ENCODE results near the gene SPX.

Gene SPX

DNA sequence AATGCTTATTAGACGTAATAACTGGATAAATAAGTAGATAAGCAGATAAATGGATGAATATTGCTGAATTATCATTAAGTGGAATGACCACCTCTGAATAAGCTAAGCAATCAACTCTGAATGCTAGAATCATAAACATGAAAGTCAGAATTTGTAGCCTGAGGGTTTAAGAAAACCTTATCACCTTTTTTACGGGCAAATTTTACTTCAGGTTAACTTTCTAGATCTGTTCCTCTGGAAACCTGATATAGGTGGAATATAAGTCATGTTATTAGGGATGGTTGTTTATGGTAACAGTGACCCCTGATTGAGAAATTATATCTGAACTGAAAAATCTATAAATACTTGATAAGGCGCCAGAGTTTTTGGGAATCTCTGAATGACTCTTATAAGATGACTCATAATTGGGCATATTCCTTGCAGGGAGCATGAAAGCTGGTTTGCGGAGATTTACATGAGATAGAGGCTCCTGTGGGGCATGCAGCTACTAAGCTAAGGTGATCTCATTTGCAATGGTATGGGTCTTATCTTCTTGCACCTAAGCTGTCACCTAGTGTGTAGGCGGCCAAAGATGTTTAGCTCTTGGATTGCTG is 12.1 kb downstream of the SPX start:
- no peak for DNase-seq (ENCODE audit: low read depth, low spot score)

- no peak for DNase-seq (ENCODE audit: low read depth, low spot score)
Measured at GRCh38 chr12:21539797-21540196, 13.7 kb downstream of the SPX start.

DNA sequence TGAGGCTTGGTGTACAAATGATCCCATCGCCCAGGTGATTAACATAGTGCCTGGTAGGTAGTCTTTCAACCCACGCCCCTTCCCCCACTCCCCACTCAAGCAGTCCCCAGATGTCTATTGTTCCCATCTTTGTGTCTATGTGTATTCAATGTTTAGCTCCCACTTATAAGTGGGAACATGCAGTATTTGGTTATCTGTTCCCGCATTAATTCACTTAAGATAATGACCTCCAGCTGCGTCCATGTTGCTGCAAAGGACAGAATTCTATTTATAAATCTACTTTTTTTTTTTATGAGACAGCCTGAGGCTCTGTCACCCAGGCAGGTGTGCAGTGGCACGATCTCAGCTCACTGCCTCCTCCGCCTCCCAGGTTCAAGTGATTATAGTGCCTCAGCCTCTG is 15.7 kb downstream of the SPX start:
- no peak for DNase-seq (ENCODE audit: low read depth, low spot score)

DNA sequence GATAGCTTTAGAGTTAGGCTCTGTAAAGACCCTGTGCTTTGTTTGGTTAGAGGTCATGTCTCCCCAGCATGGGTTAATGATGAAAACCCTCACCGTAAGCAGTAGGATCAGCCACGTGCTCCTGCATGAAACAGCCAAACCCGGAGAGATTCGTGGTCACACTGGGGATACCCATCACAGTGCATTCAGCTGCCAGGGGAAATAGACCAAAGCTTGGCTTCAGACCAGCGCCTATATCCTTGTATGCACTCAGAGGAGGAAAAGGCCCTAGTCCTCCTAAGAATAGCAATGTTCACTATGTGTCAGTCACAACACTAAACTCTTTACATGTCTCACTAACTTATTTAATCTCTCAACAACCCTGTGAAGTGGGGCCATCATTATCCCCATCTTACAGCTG is 16.3 kb downstream of the SPX start:
- no peak for DNase-seq (ENCODE audit: low read depth, low spot score)

- DNase-seq (ENCODE audit: low read depth, low spot score), result no peak
Measured at GRCh38 chr12:21543151-21543550, 17.1 kb downstream of the SPX start.

DNA sequence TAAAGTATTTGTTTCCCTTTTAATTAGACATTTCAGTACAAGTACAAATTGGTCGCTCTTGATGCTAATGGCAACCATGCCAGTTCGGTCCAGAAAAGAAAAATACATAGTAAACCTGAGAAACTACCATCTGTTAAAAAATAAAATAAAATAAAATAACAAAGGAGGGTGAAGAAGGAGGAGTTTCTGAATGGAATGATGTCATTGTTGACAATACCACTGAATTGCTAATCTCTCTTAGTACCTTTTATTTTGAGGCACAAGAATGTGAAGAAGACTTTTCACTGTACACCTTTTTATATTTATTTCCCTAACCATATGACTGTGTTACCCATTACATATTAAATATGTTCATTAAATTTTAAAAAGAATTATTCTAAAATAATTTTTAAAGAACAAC is 19.5 kb downstream of the SPX start:
- no peak for DNase-seq (ENCODE audit: low read depth, low spot score)

DNA sequence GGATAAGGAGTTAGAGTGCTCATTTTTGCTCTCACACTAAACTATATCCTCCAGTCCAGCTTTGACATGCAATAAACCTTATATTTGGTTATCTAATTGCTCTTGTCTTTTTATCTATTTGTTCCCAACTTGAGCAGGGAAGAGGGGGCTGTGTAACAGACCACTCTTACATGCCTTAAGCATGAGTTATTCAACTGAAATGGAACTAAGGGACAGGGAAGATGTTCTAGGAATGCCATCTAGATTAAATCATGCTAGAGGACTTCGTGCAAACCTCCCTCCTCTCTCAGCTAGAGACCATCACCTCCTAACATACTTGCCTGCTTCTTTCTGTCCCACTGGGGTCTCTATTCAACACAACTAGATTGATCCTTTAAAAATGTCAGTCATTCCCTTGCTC is 20.6 kb downstream of the SPX start:
- no peak for DNase-seq (ENCODE audit: low read depth, low spot score)

GRCh38 chr12:21547437-21547836 is 21.3 kb downstream of the SPX start:
- no peak for DNase-seq (ENCODE audit: low read depth, low spot score)

- no peak for DNase-seq (ENCODE audit: low read depth, low spot score)
Measured at GRCh38 chr12:21551841-21552465, 25.9 kb downstream of the SPX start.

- DNase-seq (ENCODE audit: low read depth, low spot score), result no peak
Measured at GRCh38 chr12:21552635-21553328, 26.7 kb downstream of the SPX start.

GRCh38 chr12:21553329-21553675 is 27.2 kb downstream of the SPX start:
- DNase-seq (ENCODE audit: low read depth, low spot score), result no peak

GRCh38 chr12:21558100-21558679 is 32.1 kb downstream of the SPX start:
- no peak for DNase-seq (ENCODE audit: low read depth, low spot score)

DNA sequence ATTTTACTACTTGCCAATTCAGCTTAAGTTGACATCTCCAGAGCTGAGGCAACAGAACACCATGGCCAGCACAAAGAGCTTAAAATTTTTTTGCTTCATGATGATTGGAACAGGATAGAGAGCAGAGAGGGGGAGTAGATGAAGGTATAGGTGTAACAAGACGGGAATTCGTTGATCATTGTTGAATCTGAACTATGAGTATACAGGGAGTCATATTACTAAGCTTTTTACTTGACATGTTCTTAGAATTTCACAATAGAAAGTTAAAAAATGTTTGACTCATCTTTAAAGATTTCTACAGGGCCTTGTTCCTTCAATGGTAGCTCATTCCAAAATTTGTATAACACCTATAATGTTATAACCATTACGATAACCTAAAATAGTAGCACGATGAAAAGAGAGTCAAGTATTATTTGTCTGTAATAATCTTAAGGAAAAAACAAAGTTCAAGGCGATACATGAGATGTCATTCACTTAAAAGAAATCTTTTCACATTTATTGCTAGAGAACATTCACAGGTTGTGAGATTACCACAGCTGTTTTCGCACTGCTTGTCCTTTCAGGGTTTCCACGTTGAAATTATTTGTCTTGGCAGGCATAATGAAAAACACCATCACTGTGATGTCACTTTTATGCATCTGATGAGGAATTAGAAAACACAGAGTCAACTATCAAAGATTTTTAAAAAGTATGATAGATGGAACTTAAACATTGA is 33.9 kb downstream of the SPX start:
- DNase-seq (ENCODE audit: low read depth, low spot score), result peak; percentile 33

DNA sequence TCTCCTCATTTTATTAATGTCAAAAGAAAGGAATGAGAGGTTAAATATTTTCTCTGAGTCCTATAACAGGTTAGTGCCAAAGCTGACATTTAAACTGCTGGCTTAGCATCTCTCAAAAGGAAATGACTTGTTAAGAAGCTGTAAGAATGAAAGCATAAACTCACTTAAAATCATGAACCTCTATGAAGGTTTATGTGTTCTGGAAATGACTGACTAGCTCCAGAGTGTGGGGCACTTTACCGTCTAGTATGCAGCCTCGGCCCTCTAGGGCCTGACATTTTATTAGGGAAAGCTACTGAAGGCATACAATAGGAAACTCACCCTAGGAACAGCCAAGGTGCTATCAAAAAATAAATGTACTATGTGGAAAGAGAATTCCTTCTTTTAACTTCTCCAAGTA is 35.1 kb downstream of the SPX start:
- no peak for DNase-seq (ENCODE audit: low read depth, low spot score)

DNA sequence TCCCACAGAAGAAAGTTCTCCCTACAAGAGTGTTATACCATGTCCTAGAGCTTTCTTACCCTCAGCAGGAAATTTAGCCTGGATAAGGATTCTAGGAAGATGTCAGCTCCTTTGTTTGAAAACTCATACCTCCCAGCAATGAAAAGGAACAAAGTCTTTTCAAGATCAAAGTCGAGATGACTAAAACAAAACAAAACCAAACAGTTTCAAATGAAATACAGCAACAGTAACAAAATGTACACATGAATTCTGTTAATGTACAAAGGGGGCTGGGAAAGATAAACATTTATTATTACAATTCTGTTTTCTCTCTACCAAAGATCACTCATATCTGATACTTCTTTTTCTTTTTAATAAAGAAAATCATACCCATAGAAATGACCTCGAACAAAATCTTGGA is 36.8 kb downstream of the SPX start:
- no peak for DNase-seq (ENCODE audit: low read depth, low spot score)

GRCh38 chr12:21566223-21566906 is 40.3 kb downstream of the SPX start:
- DNase-seq (ENCODE audit: low read depth, low spot score), result no peak

- DNase-seq (ENCODE audit: low read depth, low spot score), result no peak
Measured at GRCh38 chr12:21566907-21567394, 40.9 kb downstream of the SPX start.

DNA sequence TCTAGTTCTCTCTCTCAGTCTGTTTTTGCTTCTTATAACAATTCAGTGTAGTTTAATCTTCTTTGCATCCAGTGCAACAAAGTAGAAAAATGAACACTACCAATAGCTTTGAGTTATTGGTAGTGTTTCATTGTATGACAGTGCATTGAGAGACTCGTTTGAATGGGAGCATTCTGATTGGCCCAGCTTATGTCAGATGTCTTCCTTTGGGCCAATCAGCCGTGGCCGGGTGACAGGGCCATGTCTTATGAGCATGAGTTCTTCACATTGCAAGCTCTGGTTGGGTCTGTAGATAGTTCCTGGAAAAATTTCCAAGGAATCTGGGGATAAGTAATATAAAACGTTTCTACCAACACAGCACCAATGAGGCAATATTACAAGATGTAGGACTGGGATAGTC is 42.0 kb downstream of the SPX start:
- no peak for DNase-seq (ENCODE audit: low read depth, low spot score)

DNA sequence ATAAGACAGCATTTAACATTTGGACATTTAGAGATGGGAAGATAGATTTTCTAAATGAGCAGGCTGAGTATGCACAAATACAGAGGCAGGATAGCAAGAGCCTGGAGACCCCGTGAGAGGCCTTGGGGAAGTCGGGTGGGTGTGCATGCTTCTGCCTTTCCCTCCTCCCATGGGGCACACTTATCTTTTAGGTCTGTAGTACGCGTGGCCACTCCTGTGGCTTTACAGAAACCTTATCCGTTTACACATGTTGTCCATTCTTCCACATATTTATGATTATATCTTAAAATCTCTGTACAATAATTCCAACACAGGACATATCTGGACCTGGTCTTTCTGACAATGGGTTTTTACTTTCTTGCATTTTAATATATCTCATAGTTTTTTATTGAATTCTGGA is 45.0 kb downstream of the SPX start:
- DNase-seq (ENCODE audit: low read depth, low spot score), result no peak

- DNase-seq (ENCODE audit: low read depth, low spot score), result no peak
Measured at GRCh38 chr12:21573733-21574358, 47.8 kb downstream of the SPX start.

- DNase-seq (ENCODE audit: low read depth, low spot score), result no peak
Measured at GRCh38 chr12:21576431-21576830, 50.3 kb downstream of the SPX start.

All from brain pericyte (primary cell).